H1 (cell line): Measurements from ENCODE around the gene SLC34A1. TPM values are rescaled to one million over a fixed set of nuclear protein-coding genes. Genes with fewer than 3 reads are reported as not detected.

Experiments used
- CTCF ChIA-PET: fragments of 300-600 bp; sonication (Branson Sonifier 250); formaldehyde crosslinking; loops from one replicate; lab custom pipeline; 2021; ENCODE audit not compliant: partially characterized antibody; lab: Charles Lee
- POLR2A ChIA-PET: fragments of 300-600 bp; sonication (Branson Sonifier 250); formaldehyde crosslinking; loops from one replicate; lab custom pipeline; 2021; ENCODE audit warnings: inconsistent platforms; ENCODE audit not compliant: partially characterized antibody; lab: Charles Lee
- DNase-seq, 2 experiments: peaks; one replicate each; pipeline versions ENCODE4 v3.0.0 to v3.0.0-alpha.2; 2010 to 2022; ENCODE audit warnings: low spot score in 2 of 2, low read depth in 1 of 2, mixed read lengths in 1 of 2
- FAIRE-seq: peaks from 2 replicates; lab custom pipeline; 2011; peaks lifted over from hg19 to GRCh38; lab: Jason Lieb, UNC
- H2AFZ ChIP-seq: 2 replicates; pipeline ENCODE4 v1.8.1; 2012; ENCODE audit warnings: low read length, inconsistent platforms
- H2AK5ac ChIP-seq: 2 replicates; pipeline ENCODE4 v1.6.1; 2013; ENCODE audit warnings: low read depth, low read length
- H2BK120ac ChIP-seq: replicated peaks from 2 replicates; pipeline ENCODE3; 2013; ENCODE audit warnings: low read depth, low read length, inconsistent platforms
- H2BK12ac ChIP-seq: 2 replicates; pipeline ENCODE4 v1.6.1; 2013; ENCODE audit warnings: low read depth, low read length
- H2BK15ac ChIP-seq: 2 replicates; pipeline ENCODE4 v1.6.1; 2013; ENCODE audit warnings: low read length
- H2BK20ac ChIP-seq: 2 replicates; pipeline ENCODE4 v1.6.1; 2013; ENCODE audit warnings: low read length
- H2BK5ac ChIP-seq: 2 replicates; pipeline ENCODE4 v1.6.1; 2013; ENCODE audit warnings: low read depth, low read length
- H3K14ac ChIP-seq: 2 replicates; pipeline ENCODE4 v1.6.1; 2013; ENCODE audit warnings: inconsistent platforms; ENCODE audit not compliant: insufficient read length
- H3K18ac ChIP-seq: 2 replicates; pipeline ENCODE4 v1.6.1; 2013; ENCODE audit warnings: low read length; ENCODE audit errors: extremely low read depth
- H3K23ac ChIP-seq: 2 replicates; pipeline ENCODE4 v1.6.1; 2013; ENCODE audit warnings: inconsistent platforms; ENCODE audit not compliant: insufficient read length
- H3K23me2 ChIP-seq: 2 replicates; pipeline ENCODE4 v1.6.1; 2013; ENCODE audit warnings: low read depth, low read length
- H3K27ac ChIP-seq: 2 replicates; pipeline ENCODE4 v1.6.1; 2011; ENCODE audit warnings: low read depth, low read length, inconsistent platforms
- H3K27me3 ChIP-seq, 4 experiments: replicated peaks in 1 of 4; 1 replicate in 1 of 4; 2 replicates in 3 of 4; pipeline versions ENCODE4 v1.6.1 to v1.8.1; 2011 to 2013; ENCODE audit warnings: low read length in 3 of 4, mild to moderate bottlenecking in 3 of 4, inconsistent platforms in 2 of 4, mixed read lengths in 2 of 4, moderate library complexity in 1 of 4; ENCODE audit not compliant: control insufficient read depth in 3 of 4, insufficient read depth in 3 of 4; ENCODE audit errors: extremely low read depth in 1 of 4
- H3K36me3 ChIP-seq, 4 experiments: 2 replicates each; pipeline versions ENCODE4 v1.6.1 to v1.8.1; 2011 to 2013; ENCODE audit warnings: mild to moderate bottlenecking in 4 of 4, low read length in 3 of 4, moderate library complexity in 2 of 4, control low read depth in 1 of 4, inconsistent platforms in 1 of 4; ENCODE audit not compliant: insufficient read depth in 4 of 4, control insufficient read depth in 2 of 4
- H3K4ac ChIP-seq: replicated peaks from 2 replicates; pipeline ENCODE3; 2013; ENCODE audit warnings: low read length, low read depth, mixed read lengths, inconsistent platforms; ENCODE audit not compliant: insufficient read length
- H3K4me1 ChIP-seq, 4 experiments: replicated peaks in 1 of 4; 1 replicate in 1 of 4; 2 replicates in 3 of 4; pipeline versions ENCODE4 v1.6.1 to v1.8.1; 2011 to 2013; ENCODE audit warnings: low read length in 3 of 4, inconsistent platforms in 2 of 4, mixed read lengths in 1 of 4; ENCODE audit not compliant: insufficient read depth in 4 of 4, control insufficient read depth in 3 of 4
- H3K4me2 ChIP-seq, 2 experiments: 2 replicates each; pipeline versions ENCODE4 v1.6.1 to v1.8.1; 2011 to 2013; ENCODE audit warnings: low read depth in 2 of 2, low read length in 2 of 2, control low read depth in 1 of 2, inconsistent platforms in 1 of 2, mild to moderate bottlenecking in 1 of 2; ENCODE audit not compliant: insufficient read depth in 1 of 2
- H3K4me3 ChIP-seq, 4 experiments: fragments of 200-600, 300-600 bp in 1 of 4; sonication (generic), shearing (Covaris generic), sonication (Bioruptor Twin) in 1 of 4; 2 replicates each; pipeline versions ENCODE4 v1.5.1 to v1.8.1; 2011 to 2016; ENCODE audit warnings: low read length in 4 of 4, low read depth in 3 of 4, control low read depth in 2 of 4, inconsistent platforms in 2 of 4, mild to moderate bottlenecking in 2 of 4, mixed read lengths in 1 of 4, moderate library complexity in 1 of 4; ENCODE audit not compliant: insufficient read depth in 2 of 4; ENCODE audit errors: extremely low read depth in 1 of 4
- H3K56ac ChIP-seq: replicated peaks from 2 replicates; pipeline ENCODE3; 2013; ENCODE audit warnings: low read depth, mild to moderate bottlenecking, mixed read lengths, low read length, inconsistent platforms; ENCODE audit not compliant: insufficient read length
- H3K79me1 ChIP-seq: 2 replicates; pipeline ENCODE4 v1.6.1; 2013; ENCODE audit warnings: low read depth, low read length, control low read depth
- H3K79me2 ChIP-seq, 2 experiments: 2 replicates each; pipeline versions ENCODE4 v1.6.1 to v1.8.1; 2012 to 2013; ENCODE audit warnings: low read length in 2 of 2, mild to moderate bottlenecking in 2 of 2, inconsistent platforms in 1 of 2; ENCODE audit not compliant: insufficient read depth in 2 of 2, control insufficient read depth in 1 of 2
- H3K9ac ChIP-seq, 4 experiments: replicated peaks in 1 of 4; 1 replicate in 1 of 4; 2 replicates in 3 of 4; pipeline versions ENCODE4 v1.6.1 to v1.8.1; 2011 to 2013; ENCODE audit warnings: low read depth in 3 of 4, low read length in 3 of 4, control low read depth in 2 of 4, mild to moderate bottlenecking in 2 of 4, moderate library complexity in 2 of 4, inconsistent platforms in 1 of 4; ENCODE audit errors: extremely low read depth in 1 of 4
- H3K9me3 ChIP-seq, 2 experiments: 2 replicates each; pipeline versions ENCODE4 v1.6.1 to v1.8.1; 2012 to 2013; ENCODE audit warnings: mild to moderate bottlenecking in 2 of 2, moderate library complexity in 2 of 2, control low read depth in 1 of 2, inconsistent platforms in 1 of 2, low read depth in 1 of 2, low read length in 1 of 2, mixed read lengths in 1 of 2; ENCODE audit not compliant: insufficient read depth in 2 of 2
- H4K20me1 ChIP-seq, 2 experiments: replicated peaks in 1 of 2; 2 replicates each; pipeline versions ENCODE3 to v1.8.1; 2011 to 2013; ENCODE audit warnings: inconsistent platforms in 2 of 2, low read length in 2 of 2, mild to moderate bottlenecking in 1 of 2; ENCODE audit not compliant: insufficient read depth in 2 of 2, control insufficient read depth in 1 of 2
- H4K5ac ChIP-seq: 2 replicates; pipeline ENCODE4 v1.6.1; 2013; ENCODE audit warnings: low read length, low read depth, mixed read lengths, inconsistent platforms; ENCODE audit not compliant: insufficient read length
- H4K8ac ChIP-seq: 2 replicates; pipeline ENCODE4 v1.8.0; 2013; ENCODE audit warnings: mild to moderate bottlenecking, moderate library complexity, low read length, inconsistent platforms; ENCODE audit not compliant: insufficient read depth; ENCODE audit errors: extremely low read depth
- H4K91ac ChIP-seq: replicated peaks from 2 replicates; pipeline ENCODE3; 2013; ENCODE audit warnings: low read length, mixed read lengths, inconsistent platforms; ENCODE audit not compliant: insufficient read length
- BCL11A ChIP-seq, 2 experiments: IDR thresholded peaks; one replicate each; pipeline ENCODE4 v1.6.1; 2011; ENCODE audit warnings: low read depth in 2 of 2, low read length in 2 of 2, mild to moderate bottlenecking in 2 of 2
- BRCA1 ChIP-seq: IDR thresholded peaks from 2 replicates; pipeline ENCODE4 v1.6.1; 2012; ENCODE audit warnings: low read depth, low read length, improper control_type of control experiment
- KDM4A ChIP-seq: IDR thresholded peaks from one replicate; pipeline ENCODE4 v1.7.1; 2012; ENCODE audit warnings: low read depth, mild to moderate bottlenecking, moderate library complexity, low read length, inconsistent platforms; ENCODE audit not compliant: severe bottlenecking
- PHF8 ChIP-seq: fragments of 200-600 bp; sonication (generic); conservative IDR thresholded peaks from 2 replicates; pipeline ENCODE4 v1.7.1; 2012; ENCODE audit warnings: low read depth, mild to moderate bottlenecking, inconsistent platforms, low read length, moderate library complexity
- RAD21 ChIP-seq, 2 experiments: IDR thresholded peaks in 1 of 2; conservative IDR thresholded peaks in 1 of 2; 2 replicates each; pipeline ENCODE4 v1.6.1; 2011; ENCODE audit warnings: low read depth in 2 of 2, low read length in 2 of 2, improper control_type of control experiment in 1 of 2, inconsistent platforms in 1 of 2, mild to moderate bottlenecking in 1 of 2, moderate library complexity in 1 of 2
- SAP30 ChIP-seq: fragments of 300-600 bp; sonication (generic); IDR thresholded peaks from 2 replicates; pipeline ENCODE4 v1.7.1; 2012; ENCODE audit warnings: low read length, moderate library complexity, mild to moderate bottlenecking, inconsistent platforms; ENCODE audit not compliant: insufficient read depth, insufficient replicate concordance
- TAF1 ChIP-seq: IDR thresholded peaks from 2 replicates; pipeline ENCODE4 v1.6.1; 2011; ENCODE audit warnings: mild to moderate bottlenecking, low read depth, low read length
- WGBS, 2 experiments: shearing (Covaris generic) in 1 of 2; methylation state at CpG; one replicate each; pipeline versions ENCODE4 v1.1.6 to v1.1.7; 2013 to 2015; ENCODE audit warnings: low lambda C conversion rate in 2 of 2, mixed read lengths in 2 of 2, inconsistent platforms in 1 of 2, low coverage in 1 of 2, missing lambda C conversion rate in 1 of 2; ENCODE audit not compliant: insufficient replicate concordance in 2 of 2, insufficient coverage in 1 of 2, insufficient read length in 1 of 2; ENCODE audit errors: extremely low coverage in 1 of 2, missing lambda C conversion rate in 1 of 2; 5-methylcytosine and 5-hydroxymethylcytosine counted together
- polyA plus RNA-seq, 7 experiments: library from polyadenylated mRNA; depleted of rRNA in 3 of 7; stranded (reverse) in 5 of 7; unstranded in 2 of 7; fragments of >200 nt in 5 of 7; fragments of 200-250 nt in 2 of 7; gene quantifications; 1 replicate in 5 of 7; 2 replicates in 1 of 7; 4 replicates in 1 of 7; pipeline versions ENCODE4 v1.2.1 to v1.2.3, GENCODE V29; 2011 to 2013; ENCODE audit warnings: missing spikeins in 2 of 7, mixed read lengths in 2 of 7
- total RNA-seq: library from RNA; stranded (reverse); fragmentation: NEBNext Ultra II Directional; extraction: Animal tissue kit (Norgen Biotek cat#: 25700); gene quantifications from 2 replicates; pipeline ENCODE4 v1.2.1, GENCODE V29; 2021
- TF ChIP-seq, protein P1 (sequence below): IDR thresholded peaks from 2 replicates; pipeline ENCODE4 v1.6.1; 2012; ENCODE audit warnings: low read length, inconsistent platforms

SLC34A1 gene
- total and polyA plus RNA-seq, 2 of the 8 experiments (the other 6 are each of a cell fraction or from before 2014, with no cell fraction given) = not detected

GRCh38 chr5:177372034-177372896, 12.0 kb upstream of the SLC34A1 start:
- Histone ChIP-seq H2AFZ (no peak overlapping the region), H3K23ac (no peak overlapping the region), H4K91ac (no peak overlapping the region), H3K4me2 (no peak overlapping the region; a peak in 1 of 4 replicates), H3K27ac (no peak overlapping the region), H3K4me3 (no peak overlapping the region), H2BK5ac (no peak overlapping the region), H3K9me3 (no peaks in the 10 kb centered on the region), H3K36me3 (no peaks in the 10 kb centered on the region), H3K14ac (no peak overlapping the region), H2AK5ac (no peak overlapping the region), H3K4ac (no peak overlapping the region), H3K79me2 (no peaks in the 10 kb centered on the region), H3K56ac (no peak overlapping the region), H2BK120ac (no peak overlapping the region), H3K27me3 (peaks cover 1 to 13% (median 11%) of the 10 kb centered on the region in 4 experiments; a peak in 4 of 7 replicates), H2BK12ac (no peak overlapping the region; the same call in 1 of the 2 replicates), H3K18ac (no peak overlapping the region), H3K23me2 (peaks cover 12% of the 10 kb centered on the region; the same call in 1 of the 2 replicates), H3K9ac (no peak overlapping the region), H4K8ac (no peak overlapping the region), H4K5ac (no peak overlapping the region), H2BK15ac (no peak overlapping the region), H3K4me1 (peaks cover 5 to 27% (median 23%) of the 10 kb centered on the region in 4 experiments), H3K79me1 (peaks cover 7% of the 10 kb centered on the region; the same call in 1 of the 2 replicates), H2BK20ac (no peak overlapping the region), H4K20me1 (peaks cover 0 to 8% of the 10 kb centered on the region in 2 experiments)
- ChIA-PET CTCF (interaction anchor here (0.7 to 16.9 kb wide), 15 partner anchors 17 to 130 kb away, joined by 3 to 363 read pairs (median 9); partner anchors contain the start of genes GRK6, LMAN2, MXD3 and PFN3), POLR2A (interaction anchor here (0.6 to 4.4 kb wide), 14 partner anchors 10 to 124 kb away, joined by 3 to 18 read pairs (median 5); partner anchors contain the start of genes GRK6, LMAN2, PDLIM7 and PRR7)
- DNase-seq (no peak), FAIRE-seq (no peak)
- WGBS, 2 experiments = 99% methylated on average over 12 of the region's 12 CpGs; no CpG with 5 or more reads in 1 of the 2 experiments
- TF ChIP-seq RAD21 (IDR thresholded peaks at IDR 0.05 in 1 of 2, conservative IDR thresholded peaks at IDR 0.05 in 1 of 2; ENCODE audit: low read depth in 2 of 2, low read length in 2 of 2) (no peak), BCL11A (IDR thresholded peaks at IDR 0.05; ENCODE audit: low read depth in 2 of 2, low read length in 2 of 2) (no peak), PHF8 (no peak), SAP30 (no peak), TAF1 (no peak), KDM4A (no peak), BRCA1 (no peak)
- TF ChIP-seq, protein P1, sequence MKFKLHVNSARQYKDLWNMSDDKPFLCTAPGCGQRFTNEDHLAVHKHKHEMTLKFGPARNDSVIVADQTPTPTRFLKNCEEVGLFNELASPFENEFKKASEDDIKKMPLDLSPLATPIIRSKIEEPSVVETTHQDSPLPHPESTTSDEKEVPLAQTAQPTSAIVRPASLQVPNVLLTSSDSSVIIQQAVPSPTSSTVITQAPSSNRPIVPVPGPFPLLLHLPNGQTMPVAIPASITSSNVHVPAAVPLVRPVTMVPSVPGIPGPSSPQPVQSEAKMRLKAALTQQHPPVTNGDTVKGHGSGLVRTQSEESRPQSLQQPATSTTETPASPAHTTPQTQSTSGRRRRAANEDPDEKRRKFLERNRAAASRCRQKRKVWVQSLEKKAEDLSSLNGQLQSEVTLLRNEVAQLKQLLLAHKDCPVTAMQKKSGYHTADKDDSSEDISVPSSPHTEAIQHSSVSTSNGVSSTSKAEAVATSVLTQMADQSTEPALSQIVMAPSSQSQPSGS = no peak
